Progenitor cell of endocrine pancreas (in vitro differentiated cells): ENCODE measurements around the gene ABHD4. TPM values are rescaled to one million over a fixed set of nuclear protein-coding genes. Genes with fewer than 3 reads are reported as not detected.
"Not testable (repeated sequence)": the region's sequence is repeated elsewhere in the genome, so short reads cannot be mapped to it uniquely, and the experiment has no call there.

ENCODE experiments used
- DNase-seq: peaks from one replicate; pipeline ENCODE4 v3.0.0; 2021; ENCODE audit warnings: low spot score; ENCODE audit not compliant: unreplicated experiment
- H3K27ac Mint-ChIP-seq: 2 replicates; pipeline ENCODE4 v1.8.0; 2021; ENCODE audit warnings: mild to moderate bottlenecking, moderate library complexity, mixed read lengths
- H3K27me3 Mint-ChIP-seq: 2 replicates; pipeline ENCODE4 v1.8.0; 2021; ENCODE audit warnings: mixed read lengths
- H3K36me3 Mint-ChIP-seq: 2 replicates; pipeline ENCODE4 v1.8.0; 2022; ENCODE audit warnings: mixed read lengths; ENCODE audit not compliant: insufficient read depth
- H3K4me1 Mint-ChIP-seq: 2 replicates; pipeline ENCODE4 v1.8.0; 2021; ENCODE audit warnings: low read depth, mixed read lengths
- H3K4me3 Mint-ChIP-seq: 2 replicates; pipeline ENCODE4 v1.8.0; 2021; ENCODE audit warnings: low read depth, mild to moderate bottlenecking, moderate library complexity, mixed read lengths
- H3K9me3 Mint-ChIP-seq: 2 replicates; pipeline ENCODE4 v1.8.0; 2021; ENCODE audit warnings: low read depth, mixed read lengths
- CTCF ChIP-seq: fragments of 200-600 bp; sonication (generic); IDR thresholded peaks from one replicate; pipeline ENCODE4 v1.5.0; 2021; ENCODE audit warnings: antibody characterized with exemption, mild to moderate bottlenecking; ENCODE audit not compliant: unreplicated experiment
- total RNA-seq: library from RNA; stranded (reverse); gene quantifications from 2 replicates; pipeline ENCODE4 v1.2.1, GENCODE V29; 2021

ABHD4 gene
- total RNA-seq, 1 donor from 2014 or later = 25.6 TPM

DNA sequence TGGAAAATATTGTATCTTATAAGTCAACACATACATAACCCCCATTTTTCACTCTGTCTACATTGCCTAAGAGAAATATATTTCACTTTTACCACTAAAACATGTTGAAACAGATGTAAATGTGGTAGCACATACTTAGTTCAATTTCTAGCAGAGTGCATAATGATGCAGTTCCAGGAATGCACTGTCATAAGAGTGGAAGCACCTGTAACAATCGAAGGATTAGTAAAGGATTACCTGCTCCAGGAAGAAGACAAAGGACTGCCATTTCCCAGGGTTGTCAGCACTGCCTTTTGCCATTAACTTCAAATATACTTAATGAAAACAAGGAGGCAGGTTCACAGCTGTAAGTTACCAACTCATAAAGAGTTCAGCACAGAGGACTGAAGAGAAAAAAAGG lies 33.6 kb upstream of the ABHD4 start:
- peaks cover 37% of the 10 kb centered on the region for H3K4me1 Mint-ChIP-seq
- no peak for TF ChIP-seq CTCF

GRCh38 chr14:22565391-22565945 lies 32.6 kb upstream of the ABHD4 start:
- Mint-ChIP-seq H3K9me3 (no peaks in the 10 kb centered on the region), H3K4me3 (no peak overlapping the region), H3K4me1 (peaks cover 33% of the 10 kb centered on the region), H3K36me3 (peaks cover 12% of the 10 kb centered on the region), H3K27me3 (no peaks in the 10 kb centered on the region), H3K27ac (peak overlapping the region; percentile 23)
- no peak for TF ChIP-seq CTCF
- DNase-seq = no peak

More for the DNA sequence above, 33.6 kb upstream of the ABHD4 start:
- no peaks in the 10 kb centered on the region for H3K9me3 Mint-ChIP-seq
- no peaks in the 10 kb centered on the region for H3K27me3 Mint-ChIP-seq
- no peak for DNase-seq
- H3K36me3 Mint-ChIP-seq = peaks cover 12% of the 10 kb centered on the region
- peak overlapping the region; percentile 18 for H3K27ac Mint-ChIP-seq
- H3K4me3 Mint-ChIP-seq = no peak overlapping the region

DNA sequence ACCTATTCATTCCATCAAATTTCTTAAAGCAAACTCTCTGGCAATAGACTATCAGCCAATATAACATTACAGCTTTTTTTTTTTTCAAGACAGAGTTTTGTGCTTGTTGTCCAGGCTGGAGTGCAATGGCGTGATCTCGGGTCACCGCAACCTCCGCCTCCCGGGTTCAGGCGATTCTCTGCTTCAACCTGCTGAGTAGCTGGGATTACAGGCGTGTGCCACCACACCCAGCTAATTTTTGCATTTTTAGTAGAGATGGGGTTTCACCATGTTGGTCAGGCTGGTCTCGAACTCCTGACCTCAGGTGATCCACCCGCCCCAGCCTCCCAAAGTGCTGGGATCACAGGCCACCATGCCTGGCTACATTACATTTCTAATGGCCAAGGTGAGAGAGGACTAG lies 31.8 kb upstream of the ABHD4 start:
- H3K9me3 Mint-ChIP-seq, DNase-seq, H3K4me3 Mint-ChIP-seq, H3K27me3 Mint-ChIP-seq: not testable (repeated sequence)
- peaks cover 28% of the 10 kb centered on the region for H3K4me1 Mint-ChIP-seq
- H3K36me3 Mint-ChIP-seq = peaks cover 14% of the 10 kb centered on the region
- peak overlapping the region; percentile 24 for H3K27ac Mint-ChIP-seq

DNA sequence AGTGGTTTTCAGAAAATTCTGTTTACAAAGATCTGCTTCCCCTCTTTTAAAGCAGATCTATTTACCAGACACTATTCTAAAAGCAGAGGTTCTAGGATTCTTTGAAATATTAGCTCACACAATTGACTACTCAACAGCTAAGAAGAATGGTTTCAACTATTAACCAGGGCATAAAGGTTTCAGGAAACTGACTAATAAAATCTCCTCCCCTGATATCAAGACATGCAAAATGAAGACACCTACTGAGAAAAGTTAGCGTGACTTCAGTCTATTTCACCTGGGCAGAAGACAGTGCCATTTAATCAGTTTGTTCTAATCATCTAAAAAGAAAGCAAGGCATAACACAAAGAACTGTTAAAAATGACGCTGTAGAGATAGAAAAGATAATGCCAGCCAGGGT lies 31.3 kb upstream of the ABHD4 start:
- H3K4me3 Mint-ChIP-seq = no peak overlapping the region
- H3K27me3 Mint-ChIP-seq = no peaks in the 10 kb centered on the region
- H3K4me1 Mint-ChIP-seq = peaks cover 22% of the 10 kb centered on the region
- TF ChIP-seq CTCF = no peak
- no peak for DNase-seq
- H3K36me3 Mint-ChIP-seq = peaks cover 14% of the 10 kb centered on the region
- no peaks in the 10 kb centered on the region for H3K9me3 Mint-ChIP-seq
- H3K27ac Mint-ChIP-seq = no peak overlapping the region

DNA sequence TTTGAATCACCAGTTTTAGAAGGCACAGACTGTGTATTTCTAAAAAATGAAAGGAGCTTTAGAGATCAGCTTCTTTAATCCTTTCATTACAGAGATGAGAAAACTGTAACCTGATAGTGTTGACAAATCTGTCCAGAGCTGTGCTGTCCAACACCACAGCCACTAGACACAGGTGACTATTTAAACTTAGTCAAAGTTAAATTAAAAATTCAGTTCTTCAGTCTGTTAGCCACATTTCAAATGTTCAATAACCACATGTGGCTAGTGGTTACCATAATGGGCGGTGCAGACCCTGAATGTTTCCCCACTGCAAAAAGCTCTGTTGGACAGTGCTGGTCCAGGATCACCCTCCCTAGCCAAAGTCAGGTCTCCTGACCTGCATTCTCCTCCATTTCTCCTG lies 30.7 kb upstream of the ABHD4 start:
- no peak for TF ChIP-seq CTCF
- Mint-ChIP-seq H3K27me3 (no peaks in the 10 kb centered on the region), H3K36me3 (peaks cover 14% of the 10 kb centered on the region), H3K27ac (no peak overlapping the region), H3K4me1 (peaks cover 21% of the 10 kb centered on the region), H3K9me3 (no peaks in the 10 kb centered on the region), H3K4me3 (no peak overlapping the region)
- DNase-seq = no peak

DNA sequence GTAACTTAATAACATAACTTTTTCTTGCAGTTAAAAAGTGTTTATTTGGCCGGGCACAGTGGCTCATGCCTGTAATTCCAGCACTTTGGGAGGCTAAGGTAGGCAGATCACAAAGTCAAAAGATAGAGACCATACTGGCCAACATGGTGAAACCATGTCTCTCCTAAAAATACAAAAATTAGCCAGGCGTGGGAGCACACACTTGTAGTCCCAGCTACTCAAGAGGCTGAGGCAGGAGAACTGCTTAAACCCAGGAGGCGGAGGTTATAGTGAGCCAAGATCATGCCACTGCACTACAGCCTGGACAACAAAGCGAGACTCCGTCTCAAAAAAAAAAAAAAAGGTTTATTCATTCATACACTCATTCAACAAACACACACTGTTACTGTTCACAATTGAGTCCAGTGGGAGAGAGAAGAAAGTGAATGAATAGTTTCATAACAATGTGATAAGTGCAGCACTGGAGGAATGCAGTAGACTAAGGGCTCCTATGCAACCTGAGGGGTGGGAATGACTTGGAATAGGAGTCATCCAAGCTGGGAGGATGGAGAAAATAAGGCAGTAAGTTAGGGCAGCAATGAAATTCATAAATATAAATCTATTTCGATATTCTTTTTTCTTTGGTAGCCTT lies 28.9 kb upstream of the ABHD4 start:
- Mint-ChIP-seq H3K27me3 (no peaks in the 10 kb centered on the region), H3K36me3 (peaks cover 26% of the 10 kb centered on the region), H3K4me1 (peaks cover 21% of the 10 kb centered on the region), H3K4me3 (no peak overlapping the region), H3K27ac (peak overlapping the region; percentile 27), H3K9me3 (no peaks in the 10 kb centered on the region)
- DNase-seq = no peak
- no peak for TF ChIP-seq CTCF
